OCI-LY7 (cell line): ENCODE measurements around the gene MRPL41. TPM values are rescaled to one million over a fixed set of nuclear protein-coding genes. Genes with fewer than 3 reads are reported as not detected.

ENCODE experiments used
- BruUV-seq: library from RNA; stranded (reverse); fragments of 400-500 nt; replicated peaks from 2 replicates; lab custom pipeline; 2021; lab: Mats Ljungman, UMichigan
- CTCF ChIA-PET: fragments of 300-600 bp; sonication (Branson Sonifier 250); formaldehyde crosslinking; loops from one replicate; lab custom pipeline; 2022; ENCODE audit warnings: antibody characterized with exemption; ENCODE audit not compliant: unreplicated experiment; lab: Charles Lee
- POLR2A ChIA-PET: fragments of 300-600 bp; sonication (Branson Sonifier 250); formaldehyde crosslinking; loops from one replicate; lab custom pipeline; 2022; ENCODE audit warnings: antibody characterized with exemption; lab: Charles Lee
- DNase-seq: peaks from one replicate; pipeline ENCODE4 v3.0.0-alpha.2; 2015; ENCODE audit warnings: low spot score
- H2AFZ ChIP-seq: fragments of 200-600 bp; sonication (generic), shearing (Covaris generic); 2 replicates; pipeline ENCODE4 v1.6.1; 2014; ENCODE audit warnings: mild to moderate bottlenecking, antibody characterized with exemption, low read length, moderate library complexity
- H3K27ac ChIP-seq: fragments of 200-600 bp; sonication (generic); 2 replicates; pipeline ENCODE4 v1.5.1; 2014; ENCODE audit warnings: mixed run types, low read depth, mild to moderate bottlenecking, moderate library complexity, low read length, inconsistent platforms; ENCODE audit not compliant: poor library complexity, severe bottlenecking
- H3K36me3 ChIP-seq: fragments of 200-600 bp; sonication (generic); 2 replicates; pipeline ENCODE4 v1.6.1; 2014; ENCODE audit warnings: mild to moderate bottlenecking, antibody characterized with exemption, low read length, moderate library complexity, mixed read lengths; ENCODE audit not compliant: insufficient read depth
- H3K4me1 ChIP-seq: fragments of 200-600 bp; sonication (generic); 2 replicates; pipeline ENCODE4 v1.5.1; 2014; ENCODE audit warnings: mild to moderate bottlenecking, low read length; ENCODE audit not compliant: insufficient read depth, poor library complexity, severe bottlenecking
- H3K4me2 ChIP-seq: fragments of 200-600 bp; sonication (generic); 2 replicates; pipeline ENCODE4 v1.6.1; 2014; ENCODE audit warnings: mild to moderate bottlenecking, low read length
- H3K4me3 ChIP-seq: fragments of 200-600 bp; sonication (generic); 2 replicates; pipeline ENCODE4 v1.5.1; 2014; ENCODE audit warnings: mild to moderate bottlenecking, low read depth, low read length; ENCODE audit not compliant: poor library complexity, severe bottlenecking
- H3K79me2 ChIP-seq: fragments of 200-600 bp; sonication (generic); 2 replicates; pipeline ENCODE4 v1.6.1; 2016; ENCODE audit warnings: low read depth, mild to moderate bottlenecking, low read length, moderate library complexity, mixed read lengths; ENCODE audit not compliant: insufficient read depth
- H3K9me2 ChIP-seq: fragments of 200-600 bp; sonication (generic); 2 replicates; pipeline ENCODE4 v1.6.1; 2016; ENCODE audit warnings: mild to moderate bottlenecking, low read length, mixed read lengths; ENCODE audit not compliant: insufficient read depth
- H3K9me3 ChIP-seq: fragments of 200-600 bp; sonication (generic); 2 replicates; pipeline ENCODE4 v1.6.1; 2014; ENCODE audit warnings: mild to moderate bottlenecking, mixed run types, low read length, mixed read lengths
- H4K20me1 ChIP-seq: fragments of 200-600 bp; sonication (generic); 2 replicates; pipeline ENCODE4 v1.6.1; 2014; ENCODE audit warnings: mild to moderate bottlenecking, antibody characterized with exemption, low read length, moderate library complexity, mixed read lengths; ENCODE audit not compliant: insufficient read depth
- CTCF ChIP-seq: fragments of 200-600 bp; sonication (generic); conservative IDR thresholded peaks from 2 replicates; pipeline ENCODE4 v1.5.1; 2014; ENCODE audit warnings: mild to moderate bottlenecking, antibody characterized with exemption, low read length, moderate library complexity, mixed read lengths
- EZH2phosphoT487 ChIP-seq: fragments of 200-600 bp; sonication (generic); IDR thresholded peaks from 2 replicates; pipeline ENCODE4 v1.6.1; 2018; ENCODE audit warnings: low read depth, borderline replicate concordance, mild to moderate bottlenecking, mixed run types, antibody characterized with exemption, low read length, moderate library complexity, mixed read lengths
- intact Hi-C: fragments of 100-400 bp; cut with micrococcal nuclease; formaldehyde crosslinking; loops from one replicate; pipeline ENCODE4 v1.10.0; 2022; ENCODE audit not compliant: unreplicated experiment
- total RNA-seq, 2 experiments: library from RNA; depleted of rRNA in 1 of 2; stranded (reverse); fragments of >200 nt in 1 of 2; shearing (Covaris generic) in 1 of 2; gene quantifications; 2 replicates each; pipeline ENCODE4 v1.2.3, GENCODE V29; 2014 to 2022

The MRPL41 gene
- total RNA-seq, 2 experiments from 2014 or later: 26.4 to 34.8 TPM

GRCh38 chr9:137543237-137543963 lies 8.3 kb upstream of the MRPL41 start:
- Histone ChIP-seq H3K4me3 (no peak overlapping the region), H3K36me3 (no peaks in the 10 kb centered on the region), H3K9me2 (no peaks in the 10 kb centered on the region), H3K79me2 (no peaks in the 10 kb centered on the region), H2AFZ (no peak overlapping the region), H4K20me1 (0 out of 2 replicates have a peak, but pooled peaks cover 3% of the 10 kb centered on the region), H3K4me2 (no peak overlapping the region), H3K4me1 (no peaks in the 10 kb centered on the region), H3K27ac (no peak overlapping the region), H3K9me3 (no peaks in the 10 kb centered on the region)
- TF ChIP-seq CTCF (no peak), EZH2phosphoT487 (no peak)
- no TSS peak for BruUV-seq
- CTCF ChIA-PET: no interaction called here
- intact Hi-C loops: no loop called here
- DNase-seq: no peak
- POLR2A ChIA-PET: no interaction called here

GRCh38 chr9:137544176-137544760 lies 7.4 kb upstream of the MRPL41 start:
- H3K4me3 ChIP-seq: no peak overlapping the region
- H3K9me2 ChIP-seq: no peaks in the 10 kb centered on the region
- 0 out of 2 replicates have a peak, but pooled peaks cover 3% of the 10 kb centered on the region for H4K20me1 ChIP-seq
- POLR2A ChIA-PET: no interaction called here
- H3K9me3 ChIP-seq: no peaks in the 10 kb centered on the region
- H3K4me1 ChIP-seq: no peaks in the 10 kb centered on the region
- TF ChIP-seq EZH2phosphoT487: no peak
- TF ChIP-seq CTCF: no peak
- BruUV-seq: no TSS peak
- no peak overlapping the region for H3K4me2 ChIP-seq
- CTCF ChIA-PET: no interaction called here
- H3K27ac ChIP-seq: no peak overlapping the region
- no peaks in the 10 kb centered on the region for H3K79me2 ChIP-seq
- no peak for DNase-seq
- H3K36me3 ChIP-seq: no peaks in the 10 kb centered on the region
- H2AFZ ChIP-seq: no peak overlapping the region
- intact Hi-C loops: no loop called here

- TF ChIP-seq CTCF (no peak), EZH2phosphoT487 (no peak)
- no peaks in the 10 kb centered on the region for H3K36me3 ChIP-seq
- no peak for DNase-seq
- ChIA-PET POLR2A (no interaction called here), CTCF (no interaction called here)
- BruUV-seq: no TSS peak
- no peak overlapping the region for H3K27ac ChIP-seq
- H3K9me3 ChIP-seq: no peaks in the 10 kb centered on the region
- peaks cover 7% of the 10 kb centered on the region for H3K4me1 ChIP-seq
- H2AFZ ChIP-seq: no peak overlapping the region
- no peak overlapping the region for H3K4me3 ChIP-seq
- H3K79me2 ChIP-seq: no peaks in the 10 kb centered on the region
- 0 out of 2 replicates have a peak, but pooled peaks cover 3% of the 10 kb centered on the region for H4K20me1 ChIP-seq
- H3K4me2 ChIP-seq: no peak overlapping the region
- H3K9me2 ChIP-seq: no peaks in the 10 kb centered on the region
- intact Hi-C loops: no loop called here
Measured at GRCh38 chr9:137545123-137545522, 6.6 kb upstream of the MRPL41 start.
